Skeletal muscle tissue (tissue), 4 donors: Measurements from ENCODE around the gene MBIP. TPM values are rescaled to one million over a fixed set of nuclear protein-coding genes. Genes with fewer than 3 reads are reported as not detected.

Experiments
- H3K27ac ChIP-seq: one replicate; pipeline ENCODE4 v1.7.0; 2013; ENCODE audit warnings: mild to moderate bottlenecking, low read depth, low read length, inconsistent platforms
- H3K27me3 ChIP-seq, 3 donors: one replicate each; pipeline ENCODE4 v1.7.0; 2013; ENCODE audit warnings: low read length in 3 of 3; ENCODE audit not compliant: control insufficient read depth in 3 of 3, insufficient read depth in 3 of 3
- H3K36me3 ChIP-seq, 3 donors: one replicate each; pipeline ENCODE4 v1.7.0; 2013; ENCODE audit warnings: low read length in 3 of 3; ENCODE audit not compliant: control insufficient read depth in 3 of 3, insufficient read depth in 3 of 3
- H3K4me1 ChIP-seq, 3 donors: one replicate each; pipeline ENCODE4 v1.7.0; 2013; ENCODE audit warnings: low read length in 3 of 3, mild to moderate bottlenecking in 3 of 3; ENCODE audit not compliant: control insufficient read depth in 3 of 3, insufficient read depth in 3 of 3
- H3K4me3 ChIP-seq, 3 donors: one replicate each; pipeline ENCODE4 v1.7.0; 2013; ENCODE audit warnings: low read length in 3 of 3
- H3K9ac ChIP-seq, 3 donors: one replicate each; pipeline ENCODE4 v1.7.0; 2013; ENCODE audit warnings: low read length in 3 of 3, mild to moderate bottlenecking in 3 of 3, moderate library complexity in 2 of 3, low read depth in 1 of 3
- H3K9me3 ChIP-seq, 3 donors: one replicate each; pipeline ENCODE4 v1.7.0; 2013; ENCODE audit warnings: low read length in 3 of 3; ENCODE audit not compliant: control insufficient read depth in 3 of 3
- total RNA-seq: library from RNA; depleted of rRNA; stranded (reverse); fragments of >200 nt; gene quantifications from one replicate; pipeline ENCODE4 v1.2.3, GENCODE V29; 2014
- donor health status: Osteomylitis.

MBIP gene
- total RNA-seq, 1 donor from 2014 or later, result 7.8 TPM

- peaks cover under 1 to 35% (median 24%) of the 10 kb centered on the region in 3 donors for H3K36me3 ChIP-seq
- H3K4me1 ChIP-seq, result no peaks in the 10 kb centered on the region
- no peaks in the 10 kb centered on the region for H3K27me3 ChIP-seq
- no peak overlapping the region for H3K9ac ChIP-seq
- H3K9me3 ChIP-seq, result no peaks in the 10 kb centered on the region
- H3K27ac ChIP-seq, result no peak overlapping the region
- H3K4me3 ChIP-seq, result no peak overlapping the region
Measured at GRCh38 chr14:36295642-36296627, 24.5 kb downstream of the MBIP start.

- no peaks in the 10 kb centered on the region for H3K9me3 ChIP-seq
- H3K4me1 ChIP-seq, result no peaks in the 10 kb centered on the region
- H3K27ac ChIP-seq, result no peak overlapping the region
- no peaks in the 10 kb centered on the region for H3K27me3 ChIP-seq
- peaks cover 0 to 26% (median 24%) of the 10 kb centered on the region in 3 donors for H3K36me3 ChIP-seq
- no peak overlapping the region for H3K9ac ChIP-seq
- no peak overlapping the region for H3K4me3 ChIP-seq
Measured at GRCh38 chr14:36294543-36294942, 25.9 kb downstream of the MBIP start.

- Histone ChIP-seq H3K27me3 (no peaks in the 10 kb centered on the region), H3K9ac (no peak overlapping the region), H3K27ac (no peak overlapping the region), H3K4me1 (no peaks in the 10 kb centered on the region), H3K9me3 (no peaks in the 10 kb centered on the region), H3K4me3 (no peak overlapping the region), H3K36me3 (peaks cover 0 to 21% (median 20%) of the 10 kb centered on the region in 3 donors)
Measured at GRCh38 chr14:36293824-36294223, 26.6 kb downstream of the MBIP start.

- Histone ChIP-seq H3K4me1 (no peaks in the 10 kb centered on the region), H3K4me3 (no peak overlapping the region), H3K9ac (no peak overlapping the region), H3K9me3 (no peaks in the 10 kb centered on the region), H3K27me3 (peaks cover 0 to 3% (median 0%) of the 10 kb centered on the region in 3 donors), H3K36me3 (no peaks in the 10 kb centered on the region), H3K27ac (no peak overlapping the region)
Measured at GRCh38 chr14:36289954-36290353, 30.5 kb downstream of the MBIP start.

- H3K9me3 ChIP-seq, result no peaks in the 10 kb centered on the region
- H3K9ac ChIP-seq, result no peak overlapping the region
Measured at GRCh38 chr14:36288496-36288895, 31.9 kb downstream of the MBIP start.

GRCh38 chr14:36284971-36285595 lies 35.4 kb downstream of the MBIP start:
- Histone ChIP-seq H3K27me3 (peaks cover 2 to 14% (median 4%) of the 10 kb centered on the region in 3 donors), H3K9me3 (no peaks in the 10 kb centered on the region), H3K4me1 (no peaks in the 10 kb centered on the region)

More at GRCh38 chr14:36288496-36288895, 31.9 kb downstream of the MBIP start:
- no peak overlapping the region for H3K4me3 ChIP-seq
- H3K27ac ChIP-seq, result no peak overlapping the region
- H3K36me3 ChIP-seq, result no peaks in the 10 kb centered on the region
- peaks cover 0 to 5% (median 0%) of the 10 kb centered on the region in 3 donors for H3K27me3 ChIP-seq
- H3K4me1 ChIP-seq, result no peaks in the 10 kb centered on the region

GRCh38 chr14:36281309-36281708 lies 39.1 kb downstream of the MBIP start:
- no peak overlapping the region for H3K4me3 ChIP-seq
- no peaks in the 10 kb centered on the region for H3K4me1 ChIP-seq
- no peaks in the 10 kb centered on the region for H3K9me3 ChIP-seq
- H3K27ac ChIP-seq, result no peak overlapping the region
- H3K27me3 ChIP-seq, result peaks cover 6 to 16% (median 9%) of the 10 kb centered on the region in 3 donors
- no peaks in the 10 kb centered on the region for H3K36me3 ChIP-seq
- H3K9ac ChIP-seq, result no peak overlapping the region

More at GRCh38 chr14:36284971-36285595, 35.4 kb downstream of the MBIP start:
- H3K36me3 ChIP-seq, result no peaks in the 10 kb centered on the region
- no peak overlapping the region for H3K9ac ChIP-seq
- no peak overlapping the region for H3K4me3 ChIP-seq
- H3K27ac ChIP-seq, result no peak overlapping the region

- Histone ChIP-seq H3K4me3 (no peak overlapping the region), H3K9me3 (no peaks in the 10 kb centered on the region), H3K9ac (no peak overlapping the region), H3K27ac (no peak overlapping the region), H3K36me3 (no peaks in the 10 kb centered on the region), H3K4me1 (no peaks in the 10 kb centered on the region), H3K27me3 (peaks cover 14 to 21% (median 16%) of the 10 kb centered on the region in 3 donors)
Measured at GRCh38 chr14:36279306-36280190, 40.9 kb downstream of the MBIP start.

- H3K4me1 ChIP-seq, result peaks cover 3 to 8% (median 4%) of the 10 kb centered on the region in 3 donors
- no peak overlapping the region for H3K9ac ChIP-seq
- H3K27ac ChIP-seq, result no peak overlapping the region
- no peaks in the 10 kb centered on the region for H3K9me3 ChIP-seq
- no peaks in the 10 kb centered on the region for H3K36me3 ChIP-seq
- peaks cover 34 to 42% (median 38%) of the 10 kb centered on the region in 3 donors for H3K27me3 ChIP-seq
- H3K4me3 ChIP-seq, result no peak overlapping the region
Measured at GRCh38 chr14:36275741-36276140, 44.7 kb downstream of the MBIP start.
